ENCODE data around the gene VTN. TPM values are rescaled to one million over a fixed set of nuclear protein-coding genes. Genes with fewer than 3 reads are reported as not detected.

VTN gene
- total RNA-seq, 1 donor from 2014 or later: 2.7 TPM

DNA sequence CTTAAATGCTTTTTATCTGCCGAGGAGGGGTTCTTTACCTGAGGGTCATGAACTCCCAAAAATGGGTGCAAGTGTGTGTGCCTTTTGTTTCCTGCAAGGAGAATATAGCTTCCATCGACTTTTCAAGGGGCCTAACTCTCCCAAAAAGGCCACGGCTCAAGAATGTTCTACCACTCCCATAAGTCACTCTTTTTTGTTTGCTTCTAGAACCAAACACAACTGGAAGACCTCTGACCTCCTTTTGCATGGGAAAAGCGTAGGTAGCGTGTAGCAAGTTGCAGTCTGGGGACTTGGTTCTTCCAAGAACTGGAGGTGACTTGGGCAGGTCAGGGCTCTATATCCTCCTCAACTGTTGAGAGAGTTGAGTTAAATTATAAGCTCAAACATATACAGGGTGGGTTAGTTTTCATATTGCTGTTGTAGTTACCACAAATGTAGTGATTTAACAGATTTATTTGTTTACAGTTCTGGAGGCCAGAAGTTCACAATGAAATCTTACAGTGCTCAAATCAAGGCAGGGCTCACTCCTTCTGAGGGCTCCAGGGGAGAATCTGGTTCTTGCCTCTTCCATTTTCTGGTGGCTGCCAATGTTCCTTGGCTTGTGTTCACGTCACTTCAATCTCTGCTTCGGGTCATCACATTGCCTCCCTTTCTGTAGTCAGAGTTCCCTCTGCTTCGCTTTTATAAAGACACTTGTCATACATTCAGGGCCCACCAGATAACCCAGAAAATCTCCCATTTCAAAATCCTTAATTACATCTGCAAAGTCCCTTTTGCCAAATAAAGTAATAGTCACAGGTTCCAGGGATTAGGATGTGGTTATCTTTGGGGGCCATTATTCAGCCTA lies 49.7 kb downstream of the VTN start:
- FAIRE-seq: no peak
- Histone ChIP-seq H4K20me1 (ENCODE audit: insufficient read depth, low read length) (no peaks in the 10 kb centered on the region), H3K79me2 (ENCODE audit: insufficient read depth, low read length) (peaks cover 34% of the 10 kb centered on the region), H3K36me3 (ENCODE audit: insufficient read depth, low read length) (no peaks in the 10 kb centered on the region), H3K4me1 (ENCODE audit: insufficient read depth, low read length) (peaks cover 17% of the 10 kb centered on the region), H3K9ac (ENCODE audit: low read length) (peak overlapping the region; percentile 81), H2AFZ (ENCODE audit: low read depth, low read length) (no peak overlapping the region), H3K4me2 (ENCODE audit: low read length) (peak overlapping the region; percentile 89), H3K9me3 (ENCODE audit: insufficient read depth, low read depth, low read length) (no peaks in the 10 kb centered on the region), H3K27ac (ENCODE audit: low read depth, low read length) (no peak overlapping the region), H3K27me3 (ENCODE audit: insufficient read depth, low read length) (no peaks in the 10 kb centered on the region), H3K4me3 (ENCODE audit: insufficient read depth, low read depth, low read length) (peak overlapping the region; percentile 78)
- TF ChIP-seq, protein P1, sequence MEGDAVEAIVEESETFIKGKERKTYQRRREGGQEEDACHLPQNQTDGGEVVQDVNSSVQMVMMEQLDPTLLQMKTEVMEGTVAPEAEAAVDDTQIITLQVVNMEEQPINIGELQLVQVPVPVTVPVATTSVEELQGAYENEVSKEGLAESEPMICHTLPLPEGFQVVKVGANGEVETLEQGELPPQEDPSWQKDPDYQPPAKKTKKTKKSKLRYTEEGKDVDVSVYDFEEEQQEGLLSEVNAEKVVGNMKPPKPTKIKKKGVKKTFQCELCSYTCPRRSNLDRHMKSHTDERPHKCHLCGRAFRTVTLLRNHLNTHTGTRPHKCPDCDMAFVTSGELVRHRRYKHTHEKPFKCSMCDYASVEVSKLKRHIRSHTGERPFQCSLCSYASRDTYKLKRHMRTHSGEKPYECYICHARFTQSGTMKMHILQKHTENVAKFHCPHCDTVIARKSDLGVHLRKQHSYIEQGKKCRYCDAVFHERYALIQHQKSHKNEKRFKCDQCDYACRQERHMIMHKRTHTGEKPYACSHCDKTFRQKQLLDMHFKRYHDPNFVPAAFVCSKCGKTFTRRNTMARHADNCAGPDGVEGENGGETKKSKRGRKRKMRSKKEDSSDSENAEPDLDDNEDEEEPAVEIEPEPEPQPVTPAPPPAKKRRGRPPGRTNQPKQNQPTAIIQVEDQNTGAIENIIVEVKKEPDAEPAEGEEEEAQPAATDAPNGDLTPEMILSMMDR (IDR thresholded peaks at IDR 0.05; ENCODE audit: insufficient read depth, low read depth, low read length): no peak
- TF ChIP-seq EZH2 (IDR thresholded peaks at IDR 0.05; ENCODE audit: insufficient read depth, low read length): no peak
- Mint-ChIP-seq H3K27ac (ENCODE audit: unreplicated experiment) (no peak overlapping the region), H3K4me1 (ENCODE audit: low read depth, unreplicated experiment) (peaks cover 6% of the 10 kb centered on the region), H3K36me3 (ENCODE audit: low read depth, unreplicated experiment) (peaks cover 2% of the 10 kb centered on the region), H3K9me3 (ENCODE audit: unreplicated experiment) (no peaks in the 10 kb centered on the region), H3K27me3 (ENCODE audit: low read depth, unreplicated experiment) (peaks cover 19% of the 10 kb centered on the region), H3K4me3 (ENCODE audit: unreplicated experiment) (peak overlapping the region; percentile 94)
- DNase-seq (ENCODE audit: low read depth): no peak

- Histone ChIP-seq H3K4me1 (ENCODE audit: insufficient read depth, low read length) (peaks cover 17% of the 10 kb centered on the region), H2AFZ (ENCODE audit: low read depth, low read length) (peak overlapping the region; percentile 89), H3K9ac (ENCODE audit: low read length) (peak overlapping the region; percentile 81), H3K4me2 (ENCODE audit: low read length) (peak overlapping the region; percentile 89), H4K20me1 (ENCODE audit: insufficient read depth, low read length) (no peaks in the 10 kb centered on the region), H3K27ac (ENCODE audit: low read depth, low read length) (peak overlapping the region; percentile 65), H3K27me3 (ENCODE audit: insufficient read depth, low read length) (no peaks in the 10 kb centered on the region), H3K36me3 (ENCODE audit: insufficient read depth, low read length) (no peaks in the 10 kb centered on the region), H3K9me3 (ENCODE audit: insufficient read depth, low read depth, low read length) (no peaks in the 10 kb centered on the region), H3K4me3 (ENCODE audit: insufficient read depth, low read depth, low read length) (peak overlapping the region; percentile 78), H3K79me2 (ENCODE audit: insufficient read depth, low read length) (peaks cover 34% of the 10 kb centered on the region)
- Mint-ChIP-seq H3K4me1 (ENCODE audit: low read depth, unreplicated experiment) (peaks cover 6% of the 10 kb centered on the region), H3K4me3 (ENCODE audit: unreplicated experiment) (peak overlapping the region; percentile 94), H3K27ac (ENCODE audit: unreplicated experiment) (peak overlapping the region; percentile 9), H3K36me3 (ENCODE audit: low read depth, unreplicated experiment) (no peaks in the 10 kb centered on the region), H3K9me3 (ENCODE audit: unreplicated experiment) (no peaks in the 10 kb centered on the region), H3K27me3 (ENCODE audit: low read depth, unreplicated experiment) (peaks cover 19% of the 10 kb centered on the region)
- DNase-seq (ENCODE audit: low read depth) (no peak), FAIRE-seq (no peak)
- no peak for TF ChIP-seq EZH2 (IDR thresholded peaks at IDR 0.05; ENCODE audit: insufficient read depth, low read length)
- TF ChIP-seq, protein P1 (IDR thresholded peaks at IDR 0.05; ENCODE audit: insufficient read depth, low read depth, low read length): no peak
Measured at GRCh38 chr17:28319598-28319935, 50.5 kb downstream of the VTN start.
